ENCODE measurements around the gene LSR. TPM values are rescaled to one million over a fixed set of nuclear protein-coding genes. Genes with fewer than 3 reads are reported as not detected.
A peak's percentile ranks its signal among the peaks of the same experiment; 100 is the strongest.

Gene LSR
- total RNA-seq, 2 experiments from 2014 or later, result 3.5 to 3.6 TPM

GRCh38 chr19:35267353-35267817, 18.6 kb downstream of the LSR start:
- POLR2A ChIA-PET, result no interaction called here
- Mint-ChIP-seq H3K9me3 (no peaks in the 10 kb centered on the region), H3K27me3 (no peaks in the 10 kb centered on the region), H3K36me3 (ENCODE audit: low read depth) (peaks cover 34% of the 10 kb centered on the region), H3K4me1 (peaks cover 44% of the 10 kb centered on the region), H3K27ac (peak overlapping the region; percentile 96), H3K4me3 (peak overlapping the region; percentile 93)
- DNase-seq, result peak; percentile 34
- CTCF ChIA-PET, result interaction anchor here (1.0 kb wide), 1 partner anchor 342 kb away, joined by 3 read pairs; no protein-coding TSS in a partner anchor

DNA sequence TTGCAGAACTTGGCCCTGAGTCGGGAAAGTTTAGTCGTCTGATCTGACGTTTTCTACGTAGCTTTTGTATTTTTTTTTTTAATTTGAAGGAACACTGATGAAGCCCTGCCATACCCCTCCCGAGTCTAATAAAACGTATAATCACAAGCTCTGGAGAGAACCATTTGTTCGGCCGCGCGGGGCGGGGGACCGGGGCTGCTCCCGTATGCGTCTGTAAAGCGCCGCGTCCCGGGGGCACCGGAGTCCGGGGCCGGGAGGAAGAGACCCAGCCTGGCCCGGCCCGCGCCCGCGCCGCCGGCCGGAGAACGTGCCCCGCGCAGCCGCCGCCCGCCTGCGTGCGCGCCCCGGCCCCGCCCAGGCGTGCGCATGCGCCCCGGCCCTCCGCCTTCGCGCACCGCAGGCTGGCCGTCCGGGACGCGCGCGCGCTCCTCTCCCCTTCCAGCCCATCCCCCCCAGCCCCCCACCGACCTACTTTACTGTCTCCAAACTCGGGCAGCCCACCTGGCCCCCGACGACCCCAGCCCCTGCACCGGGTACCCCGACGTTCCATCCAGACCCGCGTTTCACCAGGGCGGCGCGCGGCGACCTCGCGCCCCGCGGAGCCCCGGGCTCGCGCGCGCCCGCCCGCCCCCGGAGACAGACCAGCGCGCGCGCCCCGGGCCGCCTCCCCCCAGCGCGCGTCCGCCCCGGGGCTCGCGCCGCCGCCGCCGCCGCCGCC, 19.2 kb downstream of the LSR start:
- DNase-seq, result peak; percentile 65
- H3K36me3 Mint-ChIP-seq (ENCODE audit: low read depth), result peaks cover 36% of the 10 kb centered on the region
- ChIA-PET POLR2A (no interaction called here), CTCF (interaction anchor here (0.5 to 1.0 kb wide), 2 partner anchors 34 to 341 kb away, joined by 3 read pairs; no protein-coding TSS in a partner anchor)
- H3K27ac Mint-ChIP-seq, result peak overlapping the region; percentile 96
- no peaks in the 10 kb centered on the region for H3K9me3 Mint-ChIP-seq
- H3K4me3 Mint-ChIP-seq, result peak overlapping the region; percentile 93
- H3K27me3 Mint-ChIP-seq, result no peaks in the 10 kb centered on the region
- peaks cover 44% of the 10 kb centered on the region for H3K4me1 Mint-ChIP-seq

- peak within 1 kb of the TSS; percentile 93 for H3K4me3 Mint-ChIP-seq
- H3K27me3 Mint-ChIP-seq, result no peaks in the 10 kb centered on the region
- peak; percentile 71 for DNase-seq
- ChIA-PET CTCF (interaction anchor here (0.6 to 1.6 kb wide), 6 partner anchors 10 to 341 kb away, joined by 3 to 5 read pairs (median 3); no protein-coding TSS in a partner anchor), POLR2A (no interaction called here)
- peaks cover 44% of the 10 kb centered on the region for H3K4me1 Mint-ChIP-seq
- peaks cover 41% of the 10 kb centered on the region for H3K36me3 Mint-ChIP-seq (ENCODE audit: low read depth)
- no peaks in the 10 kb centered on the region for H3K9me3 Mint-ChIP-seq
- peak within 1 kb of the TSS; percentile 96 for H3K27ac Mint-ChIP-seq
Measured at GRCh38 chr19:35268536-35269437, 20.0 kb downstream of the LSR start, which contains the start of gene USF2. Gene USF2, plus strand, starts transcription at chr19:35268962. Its CDS starts 140 bp downstream, at chr19:35269102.

DNA sequence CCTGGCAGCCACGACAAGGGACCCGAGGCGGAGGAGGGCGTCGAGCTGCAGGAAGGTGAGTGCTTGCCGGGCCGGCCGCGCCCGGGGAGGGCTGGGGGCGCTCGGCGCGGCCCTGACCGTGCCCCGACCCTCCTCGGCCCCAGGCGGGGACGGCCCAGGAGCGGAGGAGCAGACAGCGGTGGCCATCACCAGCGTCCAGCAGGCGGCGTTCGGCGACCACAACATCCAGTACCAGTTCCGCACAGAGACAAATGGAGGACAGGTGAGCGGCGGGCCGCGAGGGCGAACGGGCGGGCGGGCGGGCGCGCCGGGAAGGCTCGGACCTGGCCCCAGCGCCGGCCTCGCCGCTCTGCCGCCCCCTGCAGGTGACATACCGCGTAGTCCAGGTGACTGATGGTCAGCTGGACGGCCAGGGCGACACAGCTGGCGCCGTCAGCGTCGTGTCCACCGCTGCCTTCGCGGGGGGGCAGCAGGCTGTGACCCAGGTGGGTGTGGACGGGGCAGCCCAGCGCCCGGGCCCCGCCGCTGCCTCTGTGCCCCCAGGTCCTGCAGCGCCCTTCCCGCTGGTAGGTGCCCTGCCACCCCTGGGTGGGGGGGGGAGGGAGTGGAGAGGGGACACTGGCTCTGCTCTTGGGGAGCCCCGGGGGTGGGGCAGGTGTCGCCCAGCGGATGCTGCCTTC, 20.8 kb downstream of the LSR start:
- ChIA-PET POLR2A (no interaction called here), CTCF (interaction anchor here (0.5 to 1.6 kb wide), 7 partner anchors 10 to 341 kb away, joined by 3 to 5 read pairs (median 3); no protein-coding TSS in a partner anchor)
- H3K27ac Mint-ChIP-seq, result peak overlapping the region; percentile 80
- H3K27me3 Mint-ChIP-seq, result no peaks in the 10 kb centered on the region
- peaks cover 41% of the 10 kb centered on the region for H3K4me1 Mint-ChIP-seq
- peaks cover 46% of the 10 kb centered on the region for H3K36me3 Mint-ChIP-seq (ENCODE audit: low read depth)
- H3K9me3 Mint-ChIP-seq, result no peaks in the 10 kb centered on the region
- DNase-seq, result peak; percentile 79
- H3K4me3 Mint-ChIP-seq, result peak overlapping the region; percentile 63

DNA sequence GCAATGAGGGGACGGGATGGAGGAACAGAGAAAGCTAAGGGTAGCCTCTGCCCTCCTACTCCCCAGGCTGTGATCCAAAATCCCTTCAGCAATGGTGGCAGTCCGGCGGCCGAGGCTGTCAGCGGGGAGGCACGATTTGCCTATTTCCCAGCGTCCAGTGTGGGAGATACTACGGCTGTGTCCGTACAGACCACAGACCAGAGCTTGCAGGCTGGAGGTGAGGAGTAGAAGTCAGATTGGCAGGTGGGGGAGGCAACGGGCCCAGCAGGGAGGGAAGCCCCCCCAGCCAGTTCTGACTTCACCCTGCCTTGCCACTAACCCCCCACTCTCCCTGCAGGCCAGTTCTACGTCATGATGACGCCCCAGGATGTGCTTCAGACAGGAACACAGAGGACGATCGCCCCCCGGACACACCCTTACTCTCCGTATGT, 21.6 kb downstream of the LSR start:
- DNase-seq, result no peak
- CTCF ChIA-PET, result interaction anchor here (1.3 to 1.6 kb wide), 2 partner anchors 9 to 126 kb away, joined by 3 read pairs; no protein-coding TSS in a partner anchor
- POLR2A ChIA-PET, result interaction anchor here (0.6 kb wide), 1 partner anchor 29 kb away, joined by 5 read pairs; no protein-coding TSS in a partner anchor
- Mint-ChIP-seq H3K27ac (peak overlapping the region; percentile 80), H3K4me1 (peaks cover 35% of the 10 kb centered on the region), H3K4me3 (peak overlapping the region; percentile 63), H3K36me3 (ENCODE audit: low read depth) (peaks cover 50% of the 10 kb centered on the region), H3K27me3 (no peaks in the 10 kb centered on the region), H3K9me3 (no peaks in the 10 kb centered on the region)

GRCh38 chr19:35271546-35271945, 22.7 kb downstream of the LSR start:
- ChIA-PET POLR2A (no interaction called here), CTCF (no interaction called here)
- H3K9me3 Mint-ChIP-seq, result no peaks in the 10 kb centered on the region
- H3K27me3 Mint-ChIP-seq, result no peaks in the 10 kb centered on the region
- peaks cover 23% of the 10 kb centered on the region for H3K4me1 Mint-ChIP-seq
- H3K27ac Mint-ChIP-seq, result no peak overlapping the region
- peaks cover 44% of the 10 kb centered on the region for H3K36me3 Mint-ChIP-seq (ENCODE audit: low read depth)
- peak overlapping the region; percentile 3 for H3K4me3 Mint-ChIP-seq
- no peak for DNase-seq

GRCh38 chr19:35272122-35272719, 23.4 kb downstream of the LSR start:
- no peak for DNase-seq
- Mint-ChIP-seq H3K4me1 (peaks cover 21% of the 10 kb centered on the region), H3K27ac (no peak overlapping the region), H3K36me3 (ENCODE audit: low read depth) (peaks cover 44% of the 10 kb centered on the region), H3K27me3 (no peaks in the 10 kb centered on the region), H3K4me3 (no peak overlapping the region), H3K9me3 (no peaks in the 10 kb centered on the region)
- CTCF ChIA-PET, result interaction anchor here (1.4 kb wide), 1 partner anchor 32 kb away, joined by 3 read pairs; no protein-coding TSS in a partner anchor
- POLR2A ChIA-PET, result no interaction called here

DNA sequence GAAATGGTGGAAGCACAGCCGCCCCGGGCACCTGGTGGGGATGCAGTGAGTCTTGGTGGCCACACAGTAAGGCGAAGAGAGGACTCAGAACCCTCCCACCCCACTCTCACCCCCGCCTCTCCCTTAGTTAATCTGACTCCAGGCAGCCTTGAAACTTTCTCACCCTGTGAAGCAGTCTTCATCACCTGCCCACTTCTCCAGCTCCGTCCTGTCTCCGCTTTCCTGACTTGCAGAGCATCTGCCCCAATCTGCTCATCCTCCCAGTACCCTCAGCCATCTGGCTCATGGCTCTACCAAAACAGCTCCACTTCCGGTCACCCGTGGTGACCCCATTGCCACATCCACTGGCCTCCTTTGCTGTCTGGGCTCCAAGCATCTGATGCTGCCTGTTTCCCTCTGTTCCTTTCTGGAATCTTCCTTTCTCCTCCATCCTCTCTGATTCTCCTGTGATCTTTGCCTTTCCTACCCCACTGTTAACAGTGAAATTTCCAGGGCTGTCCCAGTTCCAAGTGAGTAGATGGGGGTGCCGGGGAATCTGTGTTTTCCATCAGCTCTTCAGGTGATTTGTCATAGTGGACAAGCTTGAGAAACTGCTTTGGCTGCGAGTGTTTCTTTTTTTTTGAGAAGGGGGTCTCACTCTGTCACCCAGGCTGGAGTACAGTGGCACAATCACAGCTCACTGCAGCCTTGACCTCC, 24.3 kb downstream of the LSR start:
- peaks cover 19% of the 10 kb centered on the region for H3K4me1 Mint-ChIP-seq
- CTCF ChIA-PET, result interaction anchor here (0.6 to 1.4 kb wide), 2 partner anchors 33 to 222 kb away, joined by 3 to 4 read pairs; no protein-coding TSS in a partner anchor
- no peak for DNase-seq
- no peaks in the 10 kb centered on the region for H3K27me3 Mint-ChIP-seq
- POLR2A ChIA-PET, result no interaction called here
- no peak overlapping the region for H3K27ac Mint-ChIP-seq
- no peaks in the 10 kb centered on the region for H3K9me3 Mint-ChIP-seq
- peaks cover 42% of the 10 kb centered on the region for H3K36me3 Mint-ChIP-seq (ENCODE audit: low read depth)
- H3K4me3 Mint-ChIP-seq, result no peak overlapping the region

DNA sequence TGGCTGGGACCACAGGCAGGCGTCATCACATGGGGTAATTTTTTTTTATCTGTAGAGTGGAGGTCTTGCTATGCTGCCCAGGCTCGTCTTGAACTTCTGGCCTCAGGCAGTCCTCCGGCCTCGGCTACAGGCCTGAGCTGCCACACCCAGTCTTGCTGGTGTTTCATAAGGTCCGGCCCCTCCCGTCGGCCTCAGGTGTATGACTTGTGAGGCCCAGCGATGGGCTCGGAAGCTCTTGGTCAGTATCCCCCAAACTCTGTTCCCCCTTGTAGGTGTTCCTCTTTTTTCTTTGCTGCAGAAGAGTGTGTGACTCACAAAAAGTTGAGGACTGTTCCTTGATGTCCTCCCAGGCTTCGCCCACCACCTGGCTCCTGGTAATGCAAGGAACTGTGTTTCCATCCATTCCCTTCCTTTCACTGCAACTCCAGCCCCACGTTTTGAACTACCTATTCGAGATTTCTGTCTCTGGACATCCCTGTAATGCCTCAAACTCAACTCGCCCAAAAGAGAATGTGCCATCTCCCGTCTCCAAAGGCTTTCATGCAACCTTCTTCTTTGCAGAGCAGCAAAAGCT, 25.0 kb downstream of the LSR start:
- ChIA-PET POLR2A (no interaction called here), CTCF (interaction anchor here (1.0 to 1.5 kb wide), 2 partner anchors 18 to 221 kb away, joined by 3 to 5 read pairs; partner anchors contain the start of gene MAG)
- no peaks in the 10 kb centered on the region for H3K27me3 Mint-ChIP-seq
- DNase-seq, result no peak
- no peak overlapping the region for H3K4me3 Mint-ChIP-seq
- H3K4me1 Mint-ChIP-seq, result peaks cover 19% of the 10 kb centered on the region
- H3K9me3 Mint-ChIP-seq, result no peaks in the 10 kb centered on the region
- peak overlapping the region; percentile 52 for H3K27ac Mint-ChIP-seq
- peaks cover 45% of the 10 kb centered on the region for H3K36me3 Mint-ChIP-seq (ENCODE audit: low read depth)

DNA sequence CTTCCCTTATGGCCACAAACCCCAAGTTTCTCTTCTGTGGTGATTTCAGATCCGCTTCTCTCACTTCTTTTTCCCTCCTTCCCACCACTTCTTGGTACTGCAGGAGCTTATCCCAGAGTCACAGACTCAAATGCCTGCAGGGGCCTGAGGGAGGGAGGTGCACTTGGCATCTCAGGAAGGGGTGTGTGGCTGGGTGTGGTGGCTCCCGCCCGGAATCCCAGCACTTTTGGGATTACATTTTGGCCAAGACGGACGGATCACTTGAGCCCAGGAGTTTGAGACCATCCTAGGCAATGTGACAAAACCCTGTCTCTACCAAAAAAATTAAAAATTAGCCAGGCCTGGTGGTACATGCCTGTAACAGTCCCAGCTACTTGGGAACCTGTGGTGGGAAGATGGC, 25.5 kb downstream of the LSR start:
- Mint-ChIP-seq H3K36me3 (ENCODE audit: low read depth) (peaks cover 45% of the 10 kb centered on the region), H3K27me3 (no peaks in the 10 kb centered on the region), H3K4me1 (peaks cover 19% of the 10 kb centered on the region), H3K27ac (no peak overlapping the region), H3K4me3 (no peak overlapping the region), H3K9me3 (no peaks in the 10 kb centered on the region)
- ChIA-PET POLR2A (interaction anchor here (1.0 kb wide), 1 partner anchor 9 kb away, joined by 3 read pairs; no protein-coding TSS in a partner anchor), CTCF (interaction anchor here (1.0 to 1.5 kb wide), 4 partner anchors 8 to 221 kb away, joined by 3 to 5 read pairs (median 3); partner anchors contain the start of gene MAG)
- no peak for DNase-seq

DNA sequence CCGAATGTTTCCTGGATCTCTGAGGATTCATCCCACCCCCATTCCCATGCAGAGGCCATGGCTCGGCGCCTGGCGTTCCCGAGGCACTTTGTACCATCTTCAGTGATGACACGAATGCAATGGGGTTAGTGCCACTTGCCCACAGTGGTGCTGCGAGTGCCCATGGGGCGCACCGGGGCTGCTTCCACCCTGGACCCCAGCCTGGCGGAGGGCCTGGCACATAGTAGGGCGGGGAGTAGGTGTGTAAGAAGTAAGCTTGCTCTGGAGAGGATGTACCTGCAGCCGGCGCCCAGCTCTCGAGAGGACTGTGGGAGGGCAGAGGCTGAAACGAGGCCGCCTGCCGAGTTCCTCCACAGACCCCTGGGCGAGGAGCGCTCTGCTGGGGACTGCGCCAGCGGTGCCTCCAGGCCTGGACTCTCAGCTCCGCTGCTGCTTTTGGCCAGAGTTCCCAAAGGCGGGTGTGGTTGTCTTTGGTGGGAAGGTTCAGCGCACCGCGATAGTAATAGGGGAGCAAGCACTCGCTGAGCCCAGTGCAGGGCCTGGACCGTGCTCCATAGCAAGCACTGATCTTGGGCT, 28.0 kb downstream of the LSR start:
- Mint-ChIP-seq H3K27ac (no peak overlapping the region), H3K4me3 (no peak overlapping the region), H3K9me3 (no peaks in the 10 kb centered on the region), H3K27me3 (peaks cover under 1% of the 10 kb centered on the region), H3K4me1 (peaks cover 5% of the 10 kb centered on the region), H3K36me3 (ENCODE audit: low read depth) (peaks cover 32% of the 10 kb centered on the region)
- POLR2A ChIA-PET, result no interaction called here
- CTCF ChIA-PET, result no interaction called here
- no peak for DNase-seq

Data from activated CD4-positive, alpha-beta T cell treated with anti-CD3 and anti-CD28 coated beads, Interleukin-2, amount 10 ng/mL, durations not matched to agents 7 days and 5 days (primary cell).